ENCODE measurements around the gene LRRTM1.

LRRTM1 gene

DNA sequence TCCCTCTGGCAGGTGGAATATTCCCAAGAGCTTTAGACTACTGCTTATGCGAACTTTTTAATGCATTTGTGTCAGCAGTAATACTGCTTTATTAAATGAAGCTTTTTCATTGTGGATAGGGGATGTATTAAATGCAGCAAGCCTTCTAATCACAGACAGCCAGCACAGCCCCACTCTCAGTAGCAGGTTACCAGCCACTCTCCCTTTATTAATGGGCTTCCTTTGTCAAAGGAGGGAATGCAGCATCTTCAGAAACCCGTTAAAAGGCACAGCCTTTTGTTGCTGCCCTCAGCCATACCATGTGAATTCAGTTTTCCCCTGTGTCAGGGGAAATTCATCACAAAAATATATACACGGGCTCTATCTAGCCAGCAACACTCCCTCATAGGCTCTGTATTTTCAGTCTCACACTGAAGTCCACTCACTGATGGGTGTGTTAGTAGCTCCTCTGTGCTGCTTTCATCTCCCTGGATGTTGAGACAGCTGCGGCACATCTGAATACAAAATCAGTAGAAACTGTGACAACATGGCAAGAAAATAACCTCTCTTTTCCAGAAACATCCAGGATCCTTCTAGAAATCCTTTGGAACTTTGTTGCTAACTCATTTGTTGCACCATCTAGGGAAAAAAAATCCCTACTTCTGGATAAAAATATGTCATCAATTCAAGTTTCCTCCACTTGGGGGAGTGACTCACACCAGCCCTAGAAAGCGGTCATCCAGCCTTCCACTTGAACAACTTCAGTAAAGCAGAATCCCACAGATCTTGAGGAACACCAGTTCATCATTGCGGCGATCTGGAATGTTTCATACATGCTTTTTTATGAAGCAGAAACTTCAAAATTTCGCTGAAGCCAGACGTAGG is 48.4 kb downstream of the LRRTM1 start:
- DNase-seq (ENCODE audit: low read depth): peak; percentile 4
- TF ChIP-seq, protein P1, sequence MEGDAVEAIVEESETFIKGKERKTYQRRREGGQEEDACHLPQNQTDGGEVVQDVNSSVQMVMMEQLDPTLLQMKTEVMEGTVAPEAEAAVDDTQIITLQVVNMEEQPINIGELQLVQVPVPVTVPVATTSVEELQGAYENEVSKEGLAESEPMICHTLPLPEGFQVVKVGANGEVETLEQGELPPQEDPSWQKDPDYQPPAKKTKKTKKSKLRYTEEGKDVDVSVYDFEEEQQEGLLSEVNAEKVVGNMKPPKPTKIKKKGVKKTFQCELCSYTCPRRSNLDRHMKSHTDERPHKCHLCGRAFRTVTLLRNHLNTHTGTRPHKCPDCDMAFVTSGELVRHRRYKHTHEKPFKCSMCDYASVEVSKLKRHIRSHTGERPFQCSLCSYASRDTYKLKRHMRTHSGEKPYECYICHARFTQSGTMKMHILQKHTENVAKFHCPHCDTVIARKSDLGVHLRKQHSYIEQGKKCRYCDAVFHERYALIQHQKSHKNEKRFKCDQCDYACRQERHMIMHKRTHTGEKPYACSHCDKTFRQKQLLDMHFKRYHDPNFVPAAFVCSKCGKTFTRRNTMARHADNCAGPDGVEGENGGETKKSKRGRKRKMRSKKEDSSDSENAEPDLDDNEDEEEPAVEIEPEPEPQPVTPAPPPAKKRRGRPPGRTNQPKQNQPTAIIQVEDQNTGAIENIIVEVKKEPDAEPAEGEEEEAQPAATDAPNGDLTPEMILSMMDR (IDR thresholded peaks at IDR 0.05; ENCODE audit: insufficient read depth, low read depth, low read length, missing control alignments): peak; percentile 19
- no peak overlapping the region for H3K4me3 ChIP-seq (ENCODE audit: low read depth, low read length)

DNA sequence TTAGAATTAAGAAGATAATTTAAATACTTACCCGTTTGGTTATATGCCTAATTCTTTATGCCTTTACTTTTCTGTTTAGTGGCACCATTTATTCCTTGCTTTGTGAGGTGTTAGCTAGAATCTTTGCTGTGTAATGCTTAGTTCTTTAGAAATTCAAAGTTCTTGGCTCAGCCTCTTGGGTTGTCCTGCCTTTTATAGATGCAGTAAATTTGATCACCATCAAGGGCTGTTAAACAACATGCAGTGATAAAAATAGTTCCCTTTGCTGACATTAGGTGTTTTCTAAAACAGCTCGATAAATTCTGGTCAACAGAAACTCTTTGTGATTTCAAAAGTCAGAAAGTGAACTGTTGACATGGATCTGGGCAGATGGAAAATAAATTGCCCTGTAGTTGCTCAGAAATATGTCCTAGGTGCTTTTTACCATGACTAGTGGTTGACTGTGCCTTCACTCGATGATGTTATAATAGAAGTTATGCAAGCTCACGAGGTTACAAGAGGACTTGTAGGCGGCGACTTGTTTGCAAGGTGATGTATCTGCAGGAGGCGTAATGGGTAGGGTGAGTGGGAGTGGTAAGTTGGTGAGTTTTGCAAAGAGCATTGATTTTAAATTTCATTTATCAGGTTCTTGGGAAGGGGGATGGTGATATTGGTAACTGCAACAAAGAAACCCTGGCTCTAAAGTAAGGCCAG is 52.1 kb downstream of the LRRTM1 start:
- no peak for DNase-seq (ENCODE audit: low read depth)
- TF ChIP-seq, protein P1 (IDR thresholded peaks at IDR 0.05; ENCODE audit: insufficient read depth, low read depth, low read length, missing control alignments): no peak

More for the DNA sequence above, 52.1 kb downstream of the LRRTM1 start:
- H3K4me3 ChIP-seq (ENCODE audit: low read depth, low read length): no peak overlapping the region
